CD4-positive, alpha-beta T cell treated with Interleukin-15 for 1 hour (primary cell): ENCODE results near the gene TEFM.
"Not testable (repeated sequence)": the region's sequence is repeated elsewhere in the genome, so short reads cannot be mapped to it uniquely, and the experiment has no call there.

Source experiments
- DNase-seq: peaks from one replicate; pipeline ENCODE4 v3.0.0-alpha.2; 2020

The TEFM gene

GRCh38 chr17:30906101-30906911 lies at the start of gene TEFM:
Gene TEFM, minus strand, starts transcription at chr17:30906238. Its CDS starts 40 bp downstream, at chr17:30906198.
- peak; percentile 86 for DNase-seq

- DNase-seq: no peak
These were observed 48.2 kb upstream of the TEFM start for GRCh38 chr17:30954046-30954830.

GRCh38 chr17:30952638-30953393 lies 46.8 kb upstream of the TEFM start:
- peak; percentile 40 for DNase-seq

- peak; percentile 35 for DNase-seq
These were observed 44.8 kb upstream of the TEFM start for GRCh38 chr17:30950669-30951399.

GRCh38 chr17:30950189-30950588 lies 44.2 kb upstream of the TEFM start:
- no peak for DNase-seq

GRCh38 chr17:30947796-30948195 lies 41.8 kb upstream of the TEFM start:
- no peak for DNase-seq

- DNase-seq: no peak
These were observed 36.5 kb upstream of the TEFM start for GRCh38 chr17:30942308-30943079.

- DNase-seq: no peak
These were observed 33.1 kb upstream of the TEFM start for GRCh38 chr17:30939051-30939689.

GRCh38 chr17:30933966-30934365 lies 27.9 kb upstream of the TEFM start:
- no peak for DNase-seq

GRCh38 chr17:30931582-30931981 lies 25.5 kb upstream of the TEFM start:
- not testable (repeated sequence) for DNase-seq

- DNase-seq: no peak
These were observed 24.5 kb upstream of the TEFM start for GRCh38 chr17:30930495-30930894.

- DNase-seq: not testable (repeated sequence)
These were observed 23.8 kb upstream of the TEFM start for GRCh38 chr17:30929861-30930260.

- DNase-seq: no peak
These were observed 23.1 kb upstream of the TEFM start for GRCh38 chr17:30929081-30929633.

GRCh38 chr17:30928584-30928983 lies 22.5 kb upstream of the TEFM start:
- no peak for DNase-seq

GRCh38 chr17:30927756-30928155 lies 21.7 kb upstream of the TEFM start:
- no peak for DNase-seq

GRCh38 chr17:30926516-30926915 lies 20.5 kb upstream of the TEFM start:
- no peak for DNase-seq

- DNase-seq: no peak
These were observed 18.3 kb upstream of the TEFM start for GRCh38 chr17:30924341-30924740.

- no peak for DNase-seq
These were observed 16.4 kb upstream of the TEFM start for GRCh38 chr17:30922235-30923030.

- peak; percentile 52 for DNase-seq
These were observed 15.6 kb upstream of the TEFM start, which contains the start of gene ADAP2 for GRCh38 chr17:30921544-30922196. Gene ADAP2, plus strand, starts transcription at chr17:30921945. Its CDS starts 70 bp downstream, at chr17:30922015.
